Measurements from ENCODE around the gene PDZD7.

The PDZD7 gene

GRCh38 chr10:101018118-101018599 lies 12.8 kb downstream of the PDZD7 start:
- DNase-seq = no peak

- DNase-seq = no peak
Observed at GRCh38 chr10:101016814-101017213, 14.1 kb downstream of the PDZD7 start.

GRCh38 chr10:101015582-101015973 lies 15.4 kb downstream of the PDZD7 start:
- DNase-seq = no peak

- peak in 1 of 2 donors; percentile 52 for DNase-seq
Observed at GRCh38 chr10:101014966-101015581, 15.9 kb downstream of the PDZD7 start.

GRCh38 chr10:101014230-101014884 lies 16.6 kb downstream of the PDZD7 start:
- peak; percentile 53 to 54 for DNase-seq

- no peak for DNase-seq
Observed at GRCh38 chr10:101013365-101013825, 17.5 kb downstream of the PDZD7 start.

GRCh38 chr10:101012525-101013364 lies 18.2 kb downstream of the PDZD7 start:
- DNase-seq = peak; percentile 33 to 89

GRCh38 chr10:101011517-101012423 lies 19.2 kb downstream of the PDZD7 start:
- DNase-seq = no peak

- DNase-seq = no peak
Observed at GRCh38 chr10:101010329-101010728, 20.6 kb downstream of the PDZD7 start.

GRCh38 chr10:101008823-101009423 lies 22.0 kb downstream of the PDZD7 start:
- no peak for DNase-seq

- DNase-seq = no peak
Observed at GRCh38 chr10:101007915-101008822, 22.8 kb downstream of the PDZD7 start.

GRCh38 chr10:101007099-101007711 lies 23.7 kb downstream of the PDZD7 start:
- no peak for DNase-seq

GRCh38 chr10:101006593-101007098 lies 24.3 kb downstream of the PDZD7 start:
- no peak for DNase-seq

- no peak for DNase-seq
Observed at GRCh38 chr10:101005869-101006567, 24.9 kb downstream of the PDZD7 start.

GRCh38 chr10:101005361-101005760 lies 25.6 kb downstream of the PDZD7 start:
- no peak for DNase-seq

- DNase-seq = no peak
Observed at GRCh38 chr10:101003639-101004206, 27.2 kb downstream of the PDZD7 start.

GRCh38 chr10:101002456-101002855 lies 28.5 kb downstream of the PDZD7 start:
- DNase-seq = no peak

- DNase-seq = no peak
Observed at GRCh38 chr10:101001659-101002035, 29.3 kb downstream of the PDZD7 start.

All from bone marrow (tissue), 2 donors.